ENCODE measurements around the gene ZNF563.

The ZNF563 gene

DNA sequence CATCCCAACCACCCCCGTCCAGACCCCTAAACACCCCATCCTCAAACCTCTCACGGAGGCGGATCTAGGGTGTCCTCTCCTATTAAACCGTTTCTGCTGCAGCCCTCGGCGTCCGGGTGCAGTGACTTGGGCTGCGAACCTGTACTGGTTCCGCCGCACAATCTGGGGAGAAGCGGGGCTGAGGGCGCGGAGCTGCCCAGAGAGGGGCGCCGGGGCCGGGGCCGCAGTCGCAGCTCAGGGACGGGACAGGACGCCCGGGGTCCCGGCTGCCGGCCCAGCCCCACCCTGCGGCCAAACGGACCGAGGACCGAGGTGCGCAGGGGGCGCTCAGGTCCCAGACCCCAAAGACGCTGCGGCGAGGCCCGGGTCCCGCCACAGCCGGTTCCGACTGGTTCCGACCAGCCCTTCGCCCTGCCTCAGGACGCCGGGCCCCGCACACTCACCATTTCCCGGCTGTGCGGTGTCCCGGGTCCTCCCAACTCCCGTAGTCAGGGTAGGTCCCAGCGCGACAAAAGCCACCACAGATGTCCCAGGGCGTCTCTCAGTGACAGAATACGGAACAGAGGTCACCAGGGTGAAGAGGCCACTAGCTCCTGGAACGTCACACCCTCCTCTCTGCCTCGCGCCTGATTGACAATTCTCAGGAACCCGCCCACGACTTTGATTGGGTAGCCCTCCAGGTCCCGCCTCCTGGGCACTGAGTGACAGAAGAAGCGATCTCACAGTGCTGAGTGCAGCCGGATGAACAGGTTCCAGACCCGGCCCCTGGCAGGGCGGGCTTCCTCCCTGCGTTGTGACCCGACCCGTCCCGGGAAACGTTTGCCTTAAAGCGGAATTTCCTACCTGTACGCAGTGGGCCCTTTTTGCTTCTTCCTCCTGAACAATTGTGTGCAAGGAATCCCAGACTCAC, 38.9 kb downstream of the ZNF563 start, which contains the start of gene ZNF44:
Gene ZNF44 (minus strand): TSS at position 635 of the 910 bp plus-strand sequence. CDS start 189 bp downstream, at position 446.
- H3K27me3 ChIP-seq (ENCODE audit: insufficient read depth, low read length): no peaks in the 10 kb centered on the region
- peaks cover 8% of the 10 kb centered on the region for H3K4me1 ChIP-seq (ENCODE audit: insufficient read depth, low read length)
- no peaks in the 10 kb centered on the region for H3K9me3 ChIP-seq (ENCODE audit: insufficient read depth, low read depth, low read length)
- H3K36me3 ChIP-seq (ENCODE audit: insufficient read depth, low read length): peaks cover 4% of the 10 kb centered on the region; the same call in 1 of the 2 replicates
- peak within 1 kb of the TSS; percentile 36; the same call in 1 of the 2 replicates for H3K27ac ChIP-seq (ENCODE audit: low read depth, low read length)
- 1% methylated on average over 66 of the region's 66 CpGs for WGBS
- peak within 1 kb of the TSS; percentile 86 for H3K4me3 ChIP-seq (ENCODE audit: low read length)
- H3K9ac ChIP-seq (ENCODE audit: low read depth, low read length): peak within 1 kb of the TSS; percentile 79

DNA sequence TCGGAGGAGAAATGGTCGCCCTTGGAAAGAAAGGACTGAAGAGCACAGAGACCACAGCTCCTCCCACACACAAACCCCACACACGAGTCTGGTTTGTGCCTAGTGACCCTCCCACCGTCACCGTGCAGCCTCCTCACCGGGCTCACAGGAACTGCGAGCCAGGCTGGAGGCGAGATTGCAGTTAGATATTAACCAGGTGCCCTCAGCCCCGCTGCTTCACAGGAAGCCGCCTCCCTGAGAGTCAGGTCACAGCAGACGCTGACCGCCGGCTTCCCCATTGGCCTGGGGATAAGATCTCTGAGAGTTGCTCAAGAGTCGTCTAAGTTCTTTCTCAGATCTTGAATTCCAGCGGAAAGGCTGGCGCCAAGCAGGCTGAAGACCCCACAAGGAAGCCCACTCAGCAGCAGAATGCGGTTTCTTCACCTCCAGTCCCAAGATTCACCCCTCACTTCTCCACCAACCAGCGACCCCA, 39.6 kb downstream of the ZNF563 start:
- Histone ChIP-seq H3K27ac (ENCODE audit: low read depth, low read length) (peak overlapping the region; percentile 28; the same call in 1 of the 2 replicates), H3K4me3 (ENCODE audit: low read length) (peak overlapping the region; percentile 86), H3K4me1 (ENCODE audit: insufficient read depth, low read length) (peaks cover 8% of the 10 kb centered on the region), H3K9me3 (ENCODE audit: insufficient read depth, low read depth, low read length) (no peaks in the 10 kb centered on the region), H3K36me3 (ENCODE audit: insufficient read depth, low read length) (peaks cover 4% of the 10 kb centered on the region; the same call in 1 of the 2 replicates), H3K27me3 (ENCODE audit: insufficient read depth, low read length) (no peaks in the 10 kb centered on the region), H3K9ac (ENCODE audit: low read depth, low read length) (peak overlapping the region; percentile 79)
- WGBS: 2% methylated on average over 18 of the region's 18 CpGs

DNA sequence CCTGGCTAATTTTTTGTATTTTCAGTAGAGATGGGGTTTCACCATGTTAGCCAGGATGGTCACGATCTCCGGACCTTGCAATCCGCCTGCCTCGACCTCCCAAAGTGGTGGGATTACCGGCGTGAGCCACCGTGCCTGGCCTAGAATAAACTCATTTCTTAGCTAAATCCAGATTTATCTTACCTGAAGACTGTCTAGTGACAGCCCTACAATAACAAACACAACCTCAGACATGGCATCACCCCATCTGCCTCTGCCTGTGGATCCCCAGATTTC, 43.7 kb downstream of the ZNF563 start:
- WGBS: 94% methylated on average over 7 of the region's 7 CpGs
- peaks cover 4% of the 10 kb centered on the region; the same call in 1 of the 2 replicates for H3K36me3 ChIP-seq (ENCODE audit: insufficient read depth, low read length)
- peaks cover 6% of the 10 kb centered on the region for H3K4me1 ChIP-seq (ENCODE audit: insufficient read depth, low read length)
- H3K27ac ChIP-seq (ENCODE audit: low read depth, low read length): no peak overlapping the region
- H3K9ac ChIP-seq (ENCODE audit: low read depth, low read length): no peak overlapping the region
- 0 out of 2 replicates have a peak, but pooled peaks cover 2% of the 10 kb centered on the region for H3K9me3 ChIP-seq (ENCODE audit: insufficient read depth, low read depth, low read length)
- no peak overlapping the region for H3K4me3 ChIP-seq (ENCODE audit: low read length)
- H3K27me3 ChIP-seq (ENCODE audit: insufficient read depth, low read length): no peaks in the 10 kb centered on the region

DNA sequence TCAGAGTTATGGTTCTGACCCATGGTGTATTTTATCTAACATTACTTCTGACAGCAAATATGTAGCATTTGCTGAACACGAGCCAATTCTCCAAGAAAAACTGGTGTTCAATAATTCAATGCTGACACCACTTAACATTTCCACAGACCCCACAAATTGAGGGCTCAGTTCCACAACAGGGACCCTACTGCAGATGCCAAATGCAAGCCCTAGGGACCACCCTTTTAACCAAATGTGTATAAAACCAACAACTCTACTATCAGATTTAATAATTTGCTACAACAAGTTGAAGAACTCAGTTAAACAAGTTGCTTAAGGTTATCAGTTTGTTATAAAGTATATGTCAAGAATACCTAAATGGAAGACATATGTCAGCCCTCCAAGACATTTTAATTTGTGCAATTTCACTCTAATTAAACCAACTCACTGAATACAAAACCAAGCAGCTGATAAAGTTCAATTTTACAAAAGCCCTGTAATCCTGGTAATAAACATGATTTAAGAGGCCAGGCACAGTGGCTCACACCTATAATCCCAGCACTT, 45.4 kb downstream of the ZNF563 start:
- Histone ChIP-seq H3K9ac (ENCODE audit: low read depth, low read length) (no peak overlapping the region), H3K4me3 (ENCODE audit: low read length) (no peak overlapping the region), H3K27ac (ENCODE audit: low read depth, low read length) (no peak overlapping the region), H3K36me3 (ENCODE audit: insufficient read depth, low read length) (peaks cover 4% of the 10 kb centered on the region; the same call in 1 of the 2 replicates), H3K4me1 (ENCODE audit: insufficient read depth, low read length) (no peaks in the 10 kb centered on the region), H3K9me3 (ENCODE audit: insufficient read depth, low read depth, low read length) (peaks cover 12% of the 10 kb centered on the region; the same call in 1 of the 2 replicates), H3K27me3 (ENCODE audit: insufficient read depth, low read length) (no peaks in the 10 kb centered on the region)
- WGBS: 100% methylated on average over 1 of the region's 1 CpG

DNA sequence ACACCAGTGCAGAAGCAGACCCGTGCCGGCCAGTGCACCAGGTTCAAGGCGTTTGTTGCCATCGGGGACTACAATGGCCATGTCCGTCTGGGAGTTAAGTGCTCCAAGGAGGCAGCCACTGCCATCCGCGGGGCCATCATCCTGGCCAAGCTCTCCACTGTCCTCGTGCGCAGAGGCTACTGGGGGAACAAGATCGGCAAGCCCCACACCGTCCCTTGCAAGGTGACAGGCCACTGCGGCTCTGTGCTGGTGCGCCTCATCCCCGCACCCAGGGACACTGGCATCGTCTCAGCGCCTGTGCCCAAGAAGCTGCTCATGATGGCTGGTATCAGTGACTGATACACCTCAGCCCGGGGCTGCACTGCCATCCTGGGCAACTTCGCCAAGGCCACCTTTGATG, 48.8 kb downstream of the ZNF563 start:
- no peaks in the 10 kb centered on the region for H3K36me3 ChIP-seq (ENCODE audit: insufficient read depth, low read length)
- H3K9me3 ChIP-seq (ENCODE audit: insufficient read depth, low read depth, low read length): peaks cover 40% of the 10 kb centered on the region; the same call in 1 of the 2 replicates
- no peak overlapping the region for H3K4me3 ChIP-seq (ENCODE audit: low read length)
- no peak overlapping the region for H3K27ac ChIP-seq (ENCODE audit: low read depth, low read length)
- no peaks in the 10 kb centered on the region for H3K27me3 ChIP-seq (ENCODE audit: insufficient read depth, low read length)
- 98% methylated on average over 18 of the region's 18 CpGs for WGBS
- H3K9ac ChIP-seq (ENCODE audit: low read depth, low read length): no peak overlapping the region
- no peaks in the 10 kb centered on the region for H3K4me1 ChIP-seq (ENCODE audit: insufficient read depth, low read length)

DNA sequence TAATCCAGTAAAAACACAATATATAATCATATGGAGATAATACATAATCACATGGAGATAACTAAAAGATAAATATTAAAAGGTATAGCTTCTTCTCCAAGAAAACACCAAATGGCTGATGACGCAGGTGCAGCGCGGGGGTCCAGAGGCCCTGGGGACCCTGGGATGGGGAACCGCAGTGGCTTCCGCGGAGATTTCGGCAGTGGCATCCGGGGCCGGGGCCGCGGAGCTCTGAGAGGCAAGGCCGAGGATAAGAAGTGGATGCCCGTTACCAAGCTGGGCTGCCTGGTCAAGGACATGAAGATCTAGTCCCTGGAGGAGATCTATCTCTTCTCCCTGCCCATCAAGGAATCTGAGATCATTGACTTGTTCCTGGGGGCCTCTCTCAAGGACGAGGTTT, 49.2 kb downstream of the ZNF563 start:
- Histone ChIP-seq H3K4me3 (ENCODE audit: low read length) (no peak overlapping the region), H3K27ac (ENCODE audit: low read depth, low read length) (no peak overlapping the region), H3K9me3 (ENCODE audit: insufficient read depth, low read depth, low read length) (peaks cover 45% of the 10 kb centered on the region), H3K4me1 (ENCODE audit: insufficient read depth, low read length) (no peaks in the 10 kb centered on the region), H3K9ac (ENCODE audit: low read depth, low read length) (no peak overlapping the region), H3K36me3 (ENCODE audit: insufficient read depth, low read length) (no peaks in the 10 kb centered on the region), H3K27me3 (ENCODE audit: insufficient read depth, low read length) (no peaks in the 10 kb centered on the region)
- 98% methylated on average over 14 of the region's 14 CpGs for WGBS

DNA sequence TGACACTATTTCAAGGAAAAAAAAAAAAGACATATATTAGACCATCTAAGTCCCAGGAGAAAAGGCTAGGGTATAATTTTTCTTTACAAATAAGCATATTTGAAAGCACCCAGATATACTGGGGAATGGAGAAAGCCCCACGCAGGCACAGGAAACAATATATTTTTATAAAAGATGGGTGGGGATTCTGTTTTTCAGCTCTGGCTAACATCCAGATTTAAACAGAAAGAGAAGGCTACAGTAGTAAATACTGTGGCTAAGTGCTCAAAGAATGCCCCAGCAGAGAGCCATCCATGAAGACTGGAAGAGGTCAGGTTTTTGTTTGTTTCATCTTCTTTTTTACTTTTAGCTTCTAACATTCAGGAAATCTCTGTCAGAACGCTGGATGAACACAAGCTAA, 54.7 kb downstream of the ZNF563 start:
- no peak overlapping the region for H3K27ac ChIP-seq (ENCODE audit: low read depth, low read length)
- peaks cover 25% of the 10 kb centered on the region for H3K36me3 ChIP-seq (ENCODE audit: insufficient read depth, low read length)
- no peaks in the 10 kb centered on the region for H3K4me1 ChIP-seq (ENCODE audit: insufficient read depth, low read length)
- H3K4me3 ChIP-seq (ENCODE audit: low read length): no peak overlapping the region
- 98% methylated on average over 2 of the region's 2 CpGs for WGBS
- H3K9me3 ChIP-seq (ENCODE audit: insufficient read depth, low read depth, low read length): peaks cover 87% of the 10 kb centered on the region
- no peak overlapping the region for H3K9ac ChIP-seq (ENCODE audit: low read depth, low read length)
- no peaks in the 10 kb centered on the region for H3K27me3 ChIP-seq (ENCODE audit: insufficient read depth, low read length)

DNA sequence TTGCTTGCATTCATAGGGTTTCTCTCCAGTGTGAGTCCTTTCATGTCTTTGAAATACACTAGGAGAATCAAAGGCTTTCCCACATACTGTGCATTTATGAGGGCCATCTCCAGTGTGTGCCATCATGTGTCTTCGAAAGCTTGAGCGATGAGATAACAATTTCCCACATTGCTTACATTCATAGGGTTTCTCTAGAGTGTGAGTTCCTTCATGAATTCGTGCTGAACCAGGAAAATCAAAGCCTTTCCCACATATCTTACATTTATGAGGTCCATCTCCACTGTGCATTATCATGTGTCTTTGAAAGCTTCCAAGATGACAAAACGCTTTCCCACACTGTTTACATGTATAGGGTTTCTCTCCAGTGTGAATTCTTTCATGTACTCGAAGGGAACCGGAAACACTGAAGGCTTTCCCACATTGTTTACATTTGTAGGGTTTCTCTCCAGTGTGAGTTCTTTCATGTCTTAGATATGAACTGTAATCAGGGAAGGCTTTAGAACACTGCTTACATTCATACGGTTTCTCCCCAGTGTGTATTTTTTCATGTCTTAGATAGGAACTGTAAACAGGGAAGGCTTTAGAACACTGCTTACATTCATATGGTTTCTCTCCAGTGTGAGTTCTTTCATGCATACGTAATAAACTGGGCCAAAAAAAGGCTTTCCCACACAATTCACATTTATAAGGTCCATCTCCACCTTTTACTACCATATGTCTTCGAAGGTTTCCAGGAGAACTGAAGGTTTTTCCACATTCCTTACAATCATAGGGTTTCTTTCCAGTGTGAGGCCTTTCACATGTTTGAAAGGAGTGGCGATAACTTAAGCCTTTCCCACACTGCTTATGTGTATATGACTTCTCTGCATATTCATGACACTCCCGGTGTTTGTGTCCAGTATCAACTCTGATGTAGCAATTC, 60.2 kb downstream of the ZNF563 start:
- Histone ChIP-seq H3K4me3 (ENCODE audit: low read length) (no peak overlapping the region), H3K27me3 (ENCODE audit: insufficient read depth, low read length) (no peaks in the 10 kb centered on the region), H3K36me3 (ENCODE audit: insufficient read depth, low read length) (peaks cover 57% of the 10 kb centered on the region), H3K9me3 (ENCODE audit: insufficient read depth, low read depth, low read length) (peaks cover 93% of the 10 kb centered on the region), H3K27ac (ENCODE audit: low read depth, low read length) (no peak overlapping the region), H3K4me1 (ENCODE audit: insufficient read depth, low read length) (no peaks in the 10 kb centered on the region), H3K9ac (ENCODE audit: low read depth, low read length) (no peak overlapping the region)
- 96% methylated on average over 11 of the region's 11 CpGs for WGBS

DNA sequence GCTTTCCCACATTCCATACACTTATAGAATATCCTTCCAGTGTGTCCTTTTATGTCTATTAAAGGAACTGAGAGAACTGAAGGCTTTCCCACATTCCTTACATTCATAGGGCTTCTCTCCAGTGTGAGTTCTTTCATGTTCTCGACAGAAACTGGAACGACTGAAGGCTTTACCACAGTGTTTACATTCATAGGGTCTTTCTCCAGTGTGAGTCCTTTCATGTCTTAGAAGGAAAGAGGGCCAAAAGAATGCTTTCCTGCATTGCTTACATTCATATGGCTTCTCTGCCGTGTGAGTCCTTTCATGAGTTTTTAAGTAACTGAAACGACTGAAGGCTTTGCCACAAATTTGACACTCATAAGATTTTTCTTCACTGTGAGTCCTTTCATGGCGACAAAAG, 61.0 kb downstream of the ZNF563 start:
- Histone ChIP-seq H3K36me3 (ENCODE audit: insufficient read depth, low read length) (peaks cover 57% of the 10 kb centered on the region), H3K9me3 (ENCODE audit: insufficient read depth, low read depth, low read length) (peaks cover 87% of the 10 kb centered on the region), H3K27ac (ENCODE audit: low read depth, low read length) (no peak overlapping the region), H3K4me1 (ENCODE audit: insufficient read depth, low read length) (no peaks in the 10 kb centered on the region), H3K9ac (ENCODE audit: low read depth, low read length) (no peak overlapping the region), H3K4me3 (ENCODE audit: low read length) (no peak overlapping the region), H3K27me3 (ENCODE audit: insufficient read depth, low read length) (no peaks in the 10 kb centered on the region)
- WGBS: 91% methylated on average over 5 of the region's 5 CpGs

DNA sequence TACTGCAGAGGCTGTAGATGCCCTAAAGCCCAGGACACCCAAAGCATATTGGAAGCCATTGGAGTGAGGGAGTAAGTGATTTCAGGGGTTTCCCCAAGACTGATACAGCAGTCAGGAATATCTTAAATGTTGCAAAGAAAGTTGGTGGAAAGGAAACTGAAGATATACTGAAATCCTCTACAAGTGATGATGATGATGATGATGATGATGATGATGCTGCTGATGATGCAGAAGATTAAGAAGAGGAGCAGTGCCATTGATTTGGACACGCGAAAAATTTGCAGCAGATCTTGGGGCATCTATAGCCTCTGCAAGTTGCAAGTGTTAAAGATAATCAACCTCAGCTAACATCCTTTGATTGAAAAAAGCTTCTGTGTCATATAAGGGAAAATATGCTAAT, 62.6 kb downstream of the ZNF563 start:
- Histone ChIP-seq H3K4me1 (ENCODE audit: insufficient read depth, low read length) (no peaks in the 10 kb centered on the region), H3K27me3 (ENCODE audit: insufficient read depth, low read length) (no peaks in the 10 kb centered on the region), H3K27ac (ENCODE audit: low read depth, low read length) (no peak overlapping the region), H3K4me3 (ENCODE audit: low read length) (no peak overlapping the region), H3K36me3 (ENCODE audit: insufficient read depth, low read length) (peaks cover 48% of the 10 kb centered on the region), H3K9ac (ENCODE audit: low read depth, low read length) (no peak overlapping the region), H3K9me3 (ENCODE audit: insufficient read depth, low read depth, low read length) (peaks cover 80% of the 10 kb centered on the region)
- WGBS: 95% methylated on average over 2 of the region's 2 CpGs
